Neuronal stem cell (in vitro differentiated cells): Measurements from ENCODE around the gene FOXD4L1.
A peak's percentile ranks its signal among the peaks of the same experiment; 100 is the strongest.
"Not testable (repeated sequence)": the region's sequence is repeated elsewhere in the genome, so short reads cannot be mapped to it uniquely, and the experiment has no call there.

ENCODE experiments used
- DNase-seq: peaks from one replicate; pipeline ENCODE4 v3.0.0-alpha.2; 2013; ENCODE audit warnings: low spot score
- H2AFZ ChIP-seq: one replicate; pipeline ENCODE4 v1.6.1; 2013; ENCODE audit warnings: mild to moderate bottlenecking, low read length, inconsistent platforms
- H2AK5ac ChIP-seq: 2 replicates; pipeline ENCODE4 v1.6.1; 2013; ENCODE audit warnings: low read depth, mild to moderate bottlenecking, inconsistent platforms, low read length, moderate library complexity, mixed read lengths
- H2BK120ac ChIP-seq: 2 replicates; pipeline ENCODE4 v1.6.1; 2013; ENCODE audit warnings: low read depth, mild to moderate bottlenecking, inconsistent platforms, low read length, moderate library complexity, mixed read lengths
- H2BK12ac ChIP-seq: one replicate; pipeline ENCODE4 v1.6.1; 2013; ENCODE audit warnings: low read length, inconsistent platforms
- H2BK15ac ChIP-seq: 2 replicates; pipeline ENCODE4 v1.6.1; 2013; ENCODE audit warnings: mild to moderate bottlenecking, low read length, inconsistent platforms, mixed read lengths
- H2BK5ac ChIP-seq: one replicate; pipeline ENCODE4 v1.6.1; 2013; ENCODE audit warnings: inconsistent platforms, mild to moderate bottlenecking, low read length, moderate library complexity
- H3K14ac ChIP-seq: one replicate; pipeline ENCODE4 v1.6.1; 2013; ENCODE audit warnings: low read length, inconsistent platforms
- H3K18ac ChIP-seq: 2 replicates; pipeline ENCODE4 v1.6.1; 2013; ENCODE audit warnings: low read length, inconsistent platforms
- H3K23ac ChIP-seq: 2 replicates; pipeline ENCODE4 v1.6.1; 2013; ENCODE audit warnings: low read depth, mild to moderate bottlenecking, mixed read lengths, low read length, inconsistent platforms; ENCODE audit not compliant: poor library complexity
- H3K27ac ChIP-seq: replicated peaks from 3 replicates; pipeline ENCODE4 v1.5.1; 2013; ENCODE audit warnings: low read length, inconsistent platforms
- H3K27me3 ChIP-seq, 3 experiments: 2 replicates each; pipeline ENCODE4 v1.6.1; 2013; ENCODE audit warnings: low read length in 3 of 3, mild to moderate bottlenecking in 2 of 3, inconsistent platforms in 1 of 3, low read depth in 1 of 3, mixed read lengths in 1 of 3, moderate library complexity in 1 of 3; ENCODE audit not compliant: control insufficient read depth in 3 of 3, insufficient read depth in 3 of 3
- H3K36me3 ChIP-seq, 2 donors: replicated peaks in 1 of 2; 2 replicates each; pipeline ENCODE4 v1.6.1; 2013; ENCODE audit warnings: low read length in 2 of 2; ENCODE audit not compliant: control insufficient read depth in 2 of 2, insufficient read depth in 2 of 2
- H3K4ac ChIP-seq: 2 replicates; pipeline ENCODE4 v1.6.1; 2013; ENCODE audit warnings: inconsistent platforms, mild to moderate bottlenecking, low read length, moderate library complexity
- H3K4me1 ChIP-seq, 2 donors: 1 replicate in 1 of 2; 2 replicates in 1 of 2; pipeline ENCODE4 v1.6.1; 2013; ENCODE audit warnings: low read length in 2 of 2, low read depth in 1 of 2; ENCODE audit not compliant: control insufficient read depth in 2 of 2, insufficient read depth in 1 of 2
- H3K4me2 ChIP-seq: one replicate; pipeline ENCODE4 v1.6.1; 2013; ENCODE audit warnings: mild to moderate bottlenecking, low read length, inconsistent platforms; ENCODE audit not compliant: insufficient read depth, poor library complexity, severe bottlenecking
- H3K4me3 ChIP-seq, 2 donors: 2 replicates each; pipeline ENCODE4 v1.5.1; 2013; ENCODE audit warnings: low read length in 2 of 2, mild to moderate bottlenecking in 2 of 2, inconsistent platforms in 1 of 2, moderate library complexity in 1 of 2
- H3K79me1 ChIP-seq: one replicate; pipeline ENCODE4 v1.6.1; 2013; ENCODE audit warnings: low read depth, mild to moderate bottlenecking, inconsistent platforms, low read length, moderate library complexity
- H3K9ac ChIP-seq: one replicate; pipeline ENCODE4 v1.6.1; 2013; ENCODE audit warnings: mild to moderate bottlenecking, low read depth, low read length, inconsistent platforms; ENCODE audit not compliant: poor library complexity
- H3K9me3 ChIP-seq, 2 donors: replicated peaks in 1 of 2; 2 replicates each; pipeline versions ENCODE3 to v1.6.1; 2013; ENCODE audit warnings: low read length in 2 of 2, mild to moderate bottlenecking in 2 of 2, inconsistent platforms in 1 of 2, low read depth in 1 of 2, mixed read lengths in 1 of 2, moderate library complexity in 1 of 2; ENCODE audit not compliant: control insufficient read depth in 2 of 2, insufficient read depth in 1 of 2
- H4K8ac ChIP-seq: one replicate; pipeline ENCODE4 v1.6.1; 2013; ENCODE audit warnings: low read depth, mild to moderate bottlenecking, inconsistent platforms, low read length, moderate library complexity
- H4K91ac ChIP-seq: one replicate; pipeline ENCODE4 v1.6.1; 2013; ENCODE audit warnings: low read length, low read depth, mild to moderate bottlenecking, inconsistent platforms; ENCODE audit not compliant: poor library complexity
- WGBS, 2 donors: extraction: QIAGEN DNeasy Blood & Tissue Kit; methylation state at CpG; one replicate each; pipeline ENCODE4 v1.1.7; 2013; ENCODE audit warnings: missing lambda C conversion rate in 2 of 2, mixed read lengths in 1 of 2; ENCODE audit not compliant: insufficient read length in 2 of 2, insufficient replicate concordance in 1 of 2; ENCODE audit errors: extremely low coverage in 2 of 2; 5-methylcytosine and 5-hydroxymethylcytosine counted together

The FOXD4L1 gene

DNA sequence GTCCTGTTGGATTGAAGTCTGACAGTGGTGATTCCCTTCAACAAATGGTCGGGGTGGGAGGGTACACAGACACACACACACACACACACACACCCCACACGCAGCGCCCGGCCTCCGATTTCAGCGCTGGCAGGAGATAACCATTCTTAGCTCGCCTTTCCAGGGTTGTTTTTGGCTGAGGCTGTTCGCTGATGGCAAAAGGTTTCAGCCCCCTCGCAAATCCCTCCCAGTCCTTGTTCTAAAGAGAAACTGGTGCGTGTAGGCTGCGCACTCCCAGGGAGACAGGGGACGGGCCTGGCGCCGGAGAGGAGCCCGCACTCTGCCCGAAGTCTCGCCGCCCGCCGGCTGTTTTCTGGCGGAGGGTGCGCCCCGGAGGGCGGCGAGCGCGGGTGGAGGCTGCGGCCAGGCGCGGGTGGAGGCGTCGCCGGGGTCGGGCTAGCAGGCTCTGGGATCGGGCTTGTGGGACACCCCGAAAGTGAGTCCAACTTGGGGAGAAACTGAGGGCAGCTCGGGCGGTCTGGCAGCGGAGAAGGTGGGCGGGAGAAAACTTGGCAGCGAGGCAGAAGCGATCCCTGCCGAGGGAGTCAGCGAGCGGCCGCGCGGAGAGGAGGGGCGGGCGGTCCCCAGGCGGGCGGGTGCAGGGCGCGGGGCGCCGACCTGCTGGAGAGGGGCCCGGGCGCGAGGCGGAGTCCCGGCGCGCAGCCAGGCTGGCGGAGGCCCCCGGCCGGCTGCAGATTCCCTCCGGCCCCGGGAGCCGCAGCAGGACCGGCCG is 42.9 kb downstream of the FOXD4L1 start:
- Histone ChIP-seq H3K14ac (peak overlapping the region; percentile 38), H2AFZ (peak overlapping the region; percentile 87), H3K4me2 (peak overlapping the region; percentile 86), H3K27me3 (peaks cover 0 to 16% (median 12%) of the 10 kb centered on the region in 3 experiments), H3K9ac (peak overlapping the region; percentile 44), H3K18ac (peak overlapping the region; percentile 38), H3K4me3 (peak overlapping the region; percentile 22 to 78)
- H2BK15ac ChIP-seq, H3K9me3 ChIP-seq, H2AK5ac ChIP-seq, H3K23ac ChIP-seq, H3K36me3 ChIP-seq, H3K27ac ChIP-seq, H2BK5ac ChIP-seq, H3K79me1 ChIP-seq, H3K4ac ChIP-seq, H2BK12ac ChIP-seq, H4K91ac ChIP-seq, H4K8ac ChIP-seq, H2BK120ac ChIP-seq, H3K4me1 ChIP-seq: not testable (repeated sequence)
- WGBS, 2 donors: no CpG with 5 or more reads among the region's 71 CpGs
- peak; percentile 8 for DNase-seq

DNA sequence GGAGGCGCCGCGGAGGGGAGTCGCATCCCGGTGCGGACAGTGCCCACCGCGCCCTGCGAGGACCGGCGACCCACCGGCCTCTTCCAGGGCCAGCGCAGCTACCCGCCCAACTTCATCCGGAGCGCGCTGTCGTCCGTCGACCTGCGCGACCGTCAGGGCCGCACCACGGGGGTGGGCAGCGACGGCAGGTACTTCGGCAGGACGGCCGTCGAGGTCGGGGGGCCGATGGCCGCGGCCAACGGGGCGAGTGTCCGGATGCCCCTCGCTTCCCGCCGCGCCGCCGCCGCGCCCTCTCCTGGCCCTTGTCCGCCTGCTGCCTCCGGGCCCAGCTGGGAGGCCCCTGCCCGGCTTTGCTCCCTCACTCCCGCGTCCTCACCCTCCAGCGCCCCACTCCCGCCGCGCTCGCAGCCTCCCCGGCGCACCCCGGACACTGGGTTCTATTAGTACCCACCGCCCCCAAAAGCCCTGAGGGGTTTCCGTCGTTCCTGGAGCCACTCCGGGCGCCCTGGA is 43.6 kb downstream of the FOXD4L1 start:
- not testable (repeated sequence) for H3K79me1 ChIP-seq

GRCh38 chr2:113542529-113542928 is 44.1 kb downstream of the FOXD4L1 start:
- not testable (repeated sequence) for H3K9ac ChIP-seq, H2AFZ ChIP-seq, H4K91ac ChIP-seq, H3K4me3 ChIP-seq, H2BK120ac ChIP-seq, H3K14ac ChIP-seq, H3K9me3 ChIP-seq, H2BK12ac ChIP-seq, H3K23ac ChIP-seq, H3K4ac ChIP-seq, H3K27ac ChIP-seq, H2BK15ac ChIP-seq, DNase-seq, H2BK5ac ChIP-seq, H3K4me2 ChIP-seq, H3K18ac ChIP-seq, H3K36me3 ChIP-seq, H3K79me1 ChIP-seq, H4K8ac ChIP-seq, H2AK5ac ChIP-seq, H3K4me1 ChIP-seq
- no CpG with 5 or more reads among the region's 9 CpGs for WGBS, 2 donors
- H3K27me3 ChIP-seq: peaks cover 0 to 16% (median 12%) of the 10 kb centered on the region in 3 experiments

More for the DNA sequence above, 43.6 kb downstream of the FOXD4L1 start:
- H2AFZ ChIP-seq: peak overlapping the region; percentile 87
- H3K23ac ChIP-seq, H2BK15ac ChIP-seq, H3K4me1 ChIP-seq, H2BK120ac ChIP-seq, H3K36me3 ChIP-seq, H2BK5ac ChIP-seq, H3K14ac ChIP-seq, H2BK12ac ChIP-seq, H3K4ac ChIP-seq, H3K27ac ChIP-seq, H4K8ac ChIP-seq, H3K9me3 ChIP-seq, H2AK5ac ChIP-seq, H4K91ac ChIP-seq: not testable (repeated sequence)
- H3K27me3 ChIP-seq: peaks cover 0 to 16% (median 12%) of the 10 kb centered on the region in 3 experiments
- WGBS, 2 donors: no CpG with 5 or more reads among the region's 64 CpGs
- peak overlapping the region; percentile 86 for H3K4me2 ChIP-seq
- H3K4me3 ChIP-seq: peak overlapping the region; percentile 12 to 78
- peak overlapping the region; percentile 44 for H3K9ac ChIP-seq
- H3K18ac ChIP-seq: peak overlapping the region; percentile 89
- DNase-seq: peak; percentile 3
